AG09319 (cell line): ENCODE results near the gene LALBA.

Source experiments
- DNase-seq: peaks from one replicate; pipeline ENCODE4 v3.0.0-alpha.2; 2010; ENCODE audit warnings: low read depth; ENCODE audit errors: extremely low read depth
- CTCF ChIP-seq: IDR thresholded peaks from 2 replicates; pipeline ENCODE4 v1.5.1; 2011; ENCODE audit warnings: low read depth, mild to moderate bottlenecking, inconsistent platforms, low read length, moderate library complexity

LALBA gene

GRCh38 chr12:48600552-48600951 is 30.7 kb upstream of the LALBA start:
- DNase-seq: no peak
- TF ChIP-seq CTCF: no peak

DNA sequence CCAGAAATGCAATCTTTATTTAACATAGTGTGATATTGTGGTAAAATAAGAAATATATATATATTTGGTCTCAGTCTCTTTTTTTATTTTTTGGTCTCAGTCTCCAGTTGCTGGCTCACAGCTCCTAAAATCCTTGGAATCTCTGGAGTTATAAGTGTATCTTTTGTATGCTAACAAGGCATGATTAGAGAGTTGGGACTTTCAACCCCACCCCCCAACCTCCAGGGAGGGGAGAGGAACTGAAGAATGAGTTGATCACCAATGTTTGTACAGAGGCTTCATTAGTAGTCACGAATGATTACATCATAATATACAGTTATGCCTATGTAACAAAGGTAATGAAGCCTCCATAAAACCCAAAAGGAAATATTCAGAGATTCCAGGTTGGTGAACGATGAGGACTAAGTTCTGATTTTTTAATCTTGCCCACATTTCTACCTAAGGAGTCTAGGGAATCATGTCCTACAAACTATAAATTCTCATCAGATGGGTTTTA is 22.8 kb upstream of the LALBA start:
- no peak for TF ChIP-seq CTCF
- no peak for DNase-seq

- no peak for DNase-seq
Measured at GRCh38 chr12:48586361-48586760, 16.5 kb upstream of the LALBA start.

GRCh38 chr12:48583728-48584127 is 13.9 kb upstream of the LALBA start:
- no peak for DNase-seq
- TF ChIP-seq CTCF: no peak

More at GRCh38 chr12:48586361-48586760, 16.5 kb upstream of the LALBA start:
- TF ChIP-seq CTCF: no peak

DNA sequence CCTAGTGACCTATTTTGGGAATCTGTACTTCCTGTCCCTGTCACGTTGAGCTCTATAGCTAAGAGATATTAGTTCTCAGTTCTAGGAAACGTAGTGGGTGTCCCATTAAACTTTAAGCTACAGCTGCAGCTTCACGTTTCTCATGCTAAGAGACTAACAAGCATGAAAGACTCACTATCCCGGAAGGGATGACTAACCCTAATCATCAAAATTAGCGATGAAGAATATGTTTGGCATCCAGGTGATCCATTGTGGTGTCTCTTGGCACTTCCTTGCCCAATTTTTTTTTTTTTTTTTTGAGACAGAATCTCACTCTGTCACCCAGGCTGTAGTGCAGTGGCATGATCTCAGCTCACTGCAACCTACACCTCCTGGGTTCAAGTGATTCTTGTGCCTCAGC is 11.0 kb upstream of the LALBA start:
- no peak for TF ChIP-seq CTCF
- no peak for DNase-seq

- no peak for TF ChIP-seq CTCF
- no peak for DNase-seq
Measured at GRCh38 chr12:48572326-48572725, 2.5 kb upstream of the LALBA start.

GRCh38 chr12:48567731-48568130 is 2.1 kb downstream of the LALBA start:
- TF ChIP-seq CTCF: no peak
- no peak for DNase-seq
